Measurements from ENCODE around the gene ZBTB46.

- no peak for TF ChIP-seq POLR2A (IDR thresholded peaks at IDR 0.05)
- no peak for TF ChIP-seq CTCF (IDR thresholded peaks at IDR 0.05)
These were observed 88.6 kb downstream of the ZBTB46 start for GRCh38 chr20:63742381-63743024.

All from thyroid gland (tissue), 4 donors.